ENCODE results near the gene IPO4. TPM values are rescaled to one million over a fixed set of nuclear protein-coding genes. Genes with fewer than 3 reads are reported as not detected.

Gene IPO4
- total and polyA plus RNA-seq, 10 of the 15 experiments (the other 5 are each of a cell fraction or from before 2014, with no cell fraction given), result 7.8 to 139 (median 37.6) TPM

DNA sequence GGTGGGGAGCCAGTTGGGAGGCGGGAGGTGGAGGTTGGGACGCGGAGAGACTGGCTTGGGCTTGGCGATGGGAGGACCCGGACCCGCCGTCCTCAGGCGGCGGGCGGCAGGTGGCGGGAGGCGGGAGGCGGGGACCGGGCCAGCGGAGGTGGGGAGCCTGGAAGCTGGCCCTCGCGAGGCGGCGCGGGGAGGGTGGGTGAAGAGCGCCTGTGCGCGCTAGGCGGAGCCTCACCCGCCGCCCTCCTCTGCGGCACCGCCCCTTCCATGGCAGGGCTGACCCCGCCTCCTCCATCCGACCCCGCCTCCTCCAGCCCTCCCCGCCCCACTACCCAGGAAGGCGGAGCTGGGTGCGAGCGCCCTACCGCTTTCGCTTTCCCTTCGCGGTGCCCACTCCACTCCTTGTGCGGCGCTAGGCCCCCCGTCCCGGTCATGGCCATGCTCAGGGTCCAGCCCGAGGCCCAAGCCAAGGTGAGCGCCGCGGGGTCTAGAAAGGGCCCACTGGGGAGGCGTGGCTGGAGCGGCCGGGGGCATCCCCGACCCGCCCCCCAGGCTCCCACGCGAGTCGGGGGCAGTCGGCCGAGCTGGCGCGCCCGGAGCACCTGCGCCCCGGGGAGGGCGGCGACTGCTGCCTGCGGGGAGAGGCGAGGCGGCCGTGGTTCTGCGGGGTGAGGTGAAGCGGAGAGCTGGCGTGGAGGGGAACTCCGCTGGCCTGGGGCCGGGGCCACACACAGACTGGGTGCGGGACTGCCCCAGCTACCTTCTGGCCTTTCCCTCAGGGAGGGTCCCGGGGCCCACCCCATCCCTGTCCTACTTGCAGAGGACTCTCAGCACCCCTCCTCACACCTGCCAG, 52.6 kb downstream of the IPO4 start, which contains the start of gene PSME1 (continued):
- TF ChIP-seq, protein P1, sequence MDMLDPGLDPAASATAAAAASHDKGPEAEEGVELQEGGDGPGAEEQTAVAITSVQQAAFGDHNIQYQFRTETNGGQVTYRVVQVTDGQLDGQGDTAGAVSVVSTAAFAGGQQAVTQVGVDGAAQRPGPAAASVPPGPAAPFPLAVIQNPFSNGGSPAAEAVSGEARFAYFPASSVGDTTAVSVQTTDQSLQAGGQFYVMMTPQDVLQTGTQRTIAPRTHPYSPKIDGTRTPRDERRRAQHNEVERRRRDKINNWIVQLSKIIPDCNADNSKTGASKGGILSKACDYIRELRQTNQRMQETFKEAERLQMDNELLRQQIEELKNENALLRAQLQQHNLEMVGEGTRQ (IDR thresholded peaks at IDR 0.05; ENCODE audit: borderline replicate concordance, low read depth, low read length), result no peak
- TF ChIP-seq, protein P2, sequence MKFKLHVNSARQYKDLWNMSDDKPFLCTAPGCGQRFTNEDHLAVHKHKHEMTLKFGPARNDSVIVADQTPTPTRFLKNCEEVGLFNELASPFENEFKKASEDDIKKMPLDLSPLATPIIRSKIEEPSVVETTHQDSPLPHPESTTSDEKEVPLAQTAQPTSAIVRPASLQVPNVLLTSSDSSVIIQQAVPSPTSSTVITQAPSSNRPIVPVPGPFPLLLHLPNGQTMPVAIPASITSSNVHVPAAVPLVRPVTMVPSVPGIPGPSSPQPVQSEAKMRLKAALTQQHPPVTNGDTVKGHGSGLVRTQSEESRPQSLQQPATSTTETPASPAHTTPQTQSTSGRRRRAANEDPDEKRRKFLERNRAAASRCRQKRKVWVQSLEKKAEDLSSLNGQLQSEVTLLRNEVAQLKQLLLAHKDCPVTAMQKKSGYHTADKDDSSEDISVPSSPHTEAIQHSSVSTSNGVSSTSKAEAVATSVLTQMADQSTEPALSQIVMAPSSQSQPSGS (IDR thresholded peaks at IDR 0.05; ENCODE audit: low read length), result no peak
- TF ChIP-seq NFXL1 (IDR thresholded peaks at IDR 0.05; ENCODE audit: borderline replicate concordance) (no peak), BMI1 (IDR thresholded peaks at IDR 0.05; ENCODE audit: borderline replicate concordance) (no peak), CHD1 (IDR thresholded peaks at IDR 0.05; ENCODE audit: low read depth, low read length) (no peak), BRCA1 (IDR thresholded peaks at IDR 0.05; ENCODE audit: low read depth, low read length) (peak; percentile 35; the same call in 1 of the 2 replicates), ZNF384 (IDR thresholded peaks at IDR 0.05; ENCODE audit: borderline replicate concordance, low read depth, low read length) (no peak), ETV6 (conservative IDR thresholded peaks at IDR 0.05 in 1 of 2, IDR thresholded peaks at IDR 0.05 in 1 of 2; ENCODE audit: borderline replicate concordance in 1 of 2, low read depth in 1 of 2) (no peak), ESRRA (IDR thresholded peaks at IDR 0.05; ENCODE audit: low read length) (no peak), RAD51 (IDR thresholded peaks at IDR 0.05) (no peak), POLR2AphosphoS5 (IDR thresholded peaks at IDR 0.05; ENCODE audit: low read length) (peak; percentile 65; the same call in 1 of the 2 replicates), NR2F1 (conservative IDR thresholded peaks at IDR 0.05) (no peak; the same call in 1 of the 2 replicates), SP1 (IDR thresholded peaks at IDR 0.05; ENCODE audit: low read depth, low read length) (peak; percentile 54), RBBP5 (conservative IDR thresholded peaks at IDR 0.05) (0 out of 2 replicates have a peak, but pooled peaks have one; percentile 62), BACH1 (IDR thresholded peaks at IDR 0.05; ENCODE audit: borderline replicate concordance) (peak; percentile 96), SREBF1 (IDR thresholded peaks at IDR 0.05; ENCODE audit: low read length) (no peak), SUZ12 (IDR thresholded peaks at IDR 0.05; ENCODE audit: unreplicated experiment) (no peak), NR2C2 (IDR thresholded peaks at IDR 0.05; ENCODE audit: borderline replicate concordance, control insufficient read depth, insufficient read length, low read depth) (no peak), CBFB (IDR thresholded peaks at IDR 0.05; ENCODE audit: low read depth) (no peak), YY1 (IDR thresholded peaks at IDR 0.05; ENCODE audit: low read depth, low read length) (no peak)
- TF ChIP-seq, protein P3, sequence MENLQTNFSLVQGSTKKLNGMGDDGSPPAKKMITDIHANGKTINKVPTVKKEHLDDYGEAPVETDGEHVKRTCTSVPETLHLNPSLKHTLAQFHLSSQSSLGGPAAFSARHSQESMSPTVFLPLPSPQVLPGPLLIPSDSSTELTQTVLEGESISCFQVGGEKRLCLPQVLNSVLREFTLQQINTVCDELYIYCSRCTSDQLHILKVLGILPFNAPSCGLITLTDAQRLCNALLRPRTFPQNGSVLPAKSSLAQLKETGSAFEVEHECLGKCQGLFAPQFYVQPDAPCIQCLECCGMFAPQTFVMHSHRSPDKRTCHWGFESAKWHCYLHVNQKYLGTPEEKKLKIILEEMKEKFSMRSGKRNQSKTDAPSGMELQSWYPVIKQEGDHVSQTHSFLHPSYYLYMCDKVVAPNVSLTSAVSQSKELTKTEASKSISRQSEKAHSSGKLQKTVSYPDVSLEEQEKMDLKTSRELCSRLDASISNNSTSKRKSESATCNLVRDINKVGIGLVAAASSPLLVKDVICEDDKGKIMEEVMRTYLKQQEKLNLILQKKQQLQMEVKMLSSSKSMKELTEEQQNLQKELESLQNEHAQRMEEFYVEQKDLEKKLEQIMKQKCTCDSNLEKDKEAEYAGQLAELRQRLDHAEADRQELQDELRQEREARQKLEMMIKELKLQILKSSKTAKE (IDR thresholded peaks at IDR 0.05; ENCODE audit: low read depth, poor library complexity, severe bottlenecking), result no peak
- TF ChIP-seq, protein P4, sequence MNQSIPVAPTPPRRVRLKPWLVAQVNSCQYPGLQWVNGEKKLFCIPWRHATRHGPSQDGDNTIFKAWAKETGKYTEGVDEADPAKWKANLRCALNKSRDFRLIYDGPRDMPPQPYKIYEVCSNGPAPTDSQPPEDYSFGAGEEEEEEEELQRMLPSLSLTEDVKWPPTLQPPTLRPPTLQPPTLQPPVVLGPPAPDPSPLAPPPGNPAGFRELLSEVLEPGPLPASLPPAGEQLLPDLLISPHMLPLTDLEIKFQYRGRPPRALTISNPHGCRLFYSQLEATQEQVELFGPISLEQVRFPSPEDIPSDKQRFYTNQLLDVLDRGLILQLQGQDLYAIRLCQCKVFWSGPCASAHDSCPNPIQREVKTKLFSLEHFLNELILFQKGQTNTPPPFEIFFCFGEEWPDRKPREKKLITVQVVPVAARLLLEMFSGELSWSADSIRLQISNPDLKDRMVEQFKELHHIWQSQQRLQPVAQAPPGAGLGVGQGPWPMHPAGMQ (IDR thresholded peaks at IDR 0.05; ENCODE audit: borderline replicate concordance), result no peak
- TF ChIP-seq, protein P5, sequence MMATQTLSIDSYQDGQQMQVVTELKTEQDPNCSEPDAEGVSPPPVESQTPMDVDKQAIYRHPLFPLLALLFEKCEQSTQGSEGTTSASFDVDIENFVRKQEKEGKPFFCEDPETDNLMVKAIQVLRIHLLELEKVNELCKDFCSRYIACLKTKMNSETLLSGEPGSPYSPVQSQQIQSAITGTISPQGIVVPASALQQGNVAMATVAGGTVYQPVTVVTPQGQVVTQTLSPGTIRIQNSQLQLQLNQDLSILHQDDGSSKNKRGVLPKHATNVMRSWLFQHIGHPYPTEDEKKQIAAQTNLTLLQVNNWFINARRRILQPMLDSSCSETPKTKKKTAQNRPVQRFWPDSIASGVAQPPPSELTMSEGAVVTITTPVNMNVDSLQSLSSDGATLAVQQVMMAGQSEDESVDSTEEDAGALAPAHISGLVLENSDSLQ (IDR thresholded peaks at IDR 0.05), result no peak

Measured in GM12878 (cell line).